HCT116 (cell line): ENCODE measurements around the gene BOLL. TPM values are rescaled to one million over a fixed set of nuclear protein-coding genes. Genes with fewer than 3 reads are reported as not detected.
"Not testable (repeated sequence)": the region's sequence is repeated elsewhere in the genome, so short reads cannot be mapped to it uniquely, and the experiment has no call there.

Experiments
- ATAC-seq: fragments of 200-7000 bp; cut with Tn5 transposase; 2 replicates; pipeline ENCODE4 v1.9.1; 2020; ENCODE audit warnings: mild to moderate bottlenecking, moderate library complexity
- BruUV-seq: library from RNA; stranded (reverse); fragments of 400-500 nt; replicated peaks from 2 replicates; lab custom pipeline; 2021; lab: Mats Ljungman, UMichigan
- CTCF ChIA-PET: fragments of 300-600 bp; sonication (Branson Sonifier 250); formaldehyde crosslinking; loops from one replicate; lab custom pipeline; 2021; ENCODE audit warnings: antibody characterized with exemption; lab: Charles Lee
- POLR2A ChIA-PET: fragments of 300-600, 350-600 bp; sonication (Branson Sonifier 250); formaldehyde crosslinking; loops from one replicate; lab custom pipeline; 2021; ENCODE audit warnings: antibody characterized with exemption; lab: Charles Lee
- RAD21 ChIA-PET, 2 experiments: fragments of 300-600 bp; sonication (Branson Sonifier 250); formaldehyde crosslinking; loops; one replicate each; lab custom pipeline; 2023; ENCODE audit warnings: low total read pairs in 2 of 2; ENCODE audit not compliant: uncharacterized antibody in 2 of 2, unreplicated experiment in 2 of 2, low non-redundant PET in 1 of 2; lab: Charles Lee
- DNase-seq: peaks from one replicate; pipeline ENCODE4 v3.0.0-alpha.2; 2010; ENCODE audit warnings: low read depth, low spot score
- H2AFZ ChIP-seq: fragments of 200-600 bp; shearing (Covaris generic), sonication (generic); 2 replicates; pipeline ENCODE4 v1.6.1; 2017; ENCODE audit warnings: low read depth, mixed run types, mixed read lengths, antibody characterized with exemption, low read length; ENCODE audit not compliant: poor library complexity, severe bottlenecking
- H3K27ac ChIP-seq: 2 replicates; pipeline ENCODE4 v1.5.1; 2012; ENCODE audit warnings: low read depth, low read length
- H3K27me3 ChIP-seq: fragments of 200-600 bp; sonication (generic); 2 replicates; pipeline ENCODE4 v1.6.1; 2016; ENCODE audit warnings: mixed run types, low read length, mixed read lengths; ENCODE audit not compliant: insufficient read depth
- H3K36me3 ChIP-seq, 2 experiments: fragments of 200-500 bp in 1 of 2; fragments of 200-600 bp in 1 of 2; sonication (Bioruptor generic) in 1 of 2; sonication (generic) in 1 of 2; 2 replicates each; pipeline versions ENCODE4 v1.5.1 to v1.6.1; 2014 to 2016; ENCODE audit warnings: low read length in 2 of 2, inconsistent platforms in 1 of 2, mixed read lengths in 1 of 2, mixed run types in 1 of 2; ENCODE audit not compliant: insufficient read depth in 2 of 2, control insufficient read depth in 1 of 2
- H3K4me1 ChIP-seq, 2 experiments: fragments of 200-600 bp in 1 of 2; sonication (generic) in 1 of 2; 2 replicates each; pipeline versions ENCODE4 v1.5.1 to v1.6.1; 2012 to 2017; ENCODE audit warnings: low read length in 2 of 2, inconsistent platforms in 1 of 2, mild to moderate bottlenecking in 1 of 2, mixed read lengths in 1 of 2, mixed run types in 1 of 2, moderate library complexity in 1 of 2; ENCODE audit not compliant: insufficient read depth in 2 of 2, control insufficient read depth in 1 of 2
- H3K4me2 ChIP-seq: fragments of 200-600 bp; sonication (generic); 2 replicates; pipeline ENCODE4 v1.6.1; 2017; ENCODE audit warnings: mixed run types, low read length, mixed read lengths
- H3K4me3 ChIP-seq, 2 experiments: fragments of 200-600 bp in 1 of 2; sonication (generic) in 1 of 2; replicated peaks in 1 of 2; 2 replicates each; pipeline ENCODE4 v1.5.1; 2011 to 2016; ENCODE audit warnings: low read length in 2 of 2, control low read depth in 1 of 2, low read depth in 1 of 2, mild to moderate bottlenecking in 1 of 2, mixed read lengths in 1 of 2, mixed run types in 1 of 2
- H3K79me2 ChIP-seq: fragments of 200-600 bp; sonication (generic); 2 replicates; pipeline ENCODE4 v1.6.1; 2017; ENCODE audit warnings: mild to moderate bottlenecking, mixed run types, low read length, moderate library complexity, mixed read lengths; ENCODE audit not compliant: insufficient read depth
- H3K9ac ChIP-seq: fragments of 200-600 bp; sonication (generic); 2 replicates; pipeline ENCODE4 v1.6.1; 2016; ENCODE audit warnings: low read length, mixed read lengths
- H3K9me2 ChIP-seq: fragments of 200-600 bp; sonication (generic), shearing (Covaris generic); 2 replicates; pipeline ENCODE4 v1.6.1; 2017; ENCODE audit warnings: mixed run types, mild to moderate bottlenecking, moderate library complexity; ENCODE audit not compliant: insufficient read depth
- H3K9me3 ChIP-seq, 2 experiments: fragments of 200-500 bp in 1 of 2; fragments of 200-600 bp in 1 of 2; sonication (Bioruptor generic) in 1 of 2; sonication (generic) in 1 of 2; 2 replicates each; pipeline ENCODE4 v1.6.1; 2014 to 2017; ENCODE audit warnings: low read length in 2 of 2, mixed read lengths in 2 of 2, inconsistent platforms in 1 of 2, low read depth in 1 of 2, mild to moderate bottlenecking in 1 of 2, mixed run types in 1 of 2, moderate library complexity in 1 of 2; ENCODE audit not compliant: control insufficient read depth in 1 of 2, insufficient read depth in 1 of 2
- H4K20me1 ChIP-seq: fragments of 200-600 bp; sonication (generic), shearing (Covaris generic); 2 replicates; pipeline ENCODE4 v1.6.1; 2017; ENCODE audit warnings: mixed run types, mild to moderate bottlenecking, moderate library complexity; ENCODE audit not compliant: insufficient read depth
- CBX3 ChIP-seq: IDR thresholded peaks from 2 replicates; pipeline ENCODE4 v1.6.1; 2012; ENCODE audit warnings: low read depth
- CEBPB ChIP-seq: IDR thresholded peaks from 2 replicates; pipeline ENCODE4 v1.6.1; 2012; ENCODE audit warnings: low read depth
- EGR1 ChIP-seq: IDR thresholded peaks from 2 replicates; pipeline ENCODE4 v1.6.1; 2012; ENCODE audit warnings: low read depth
- ELF1 ChIP-seq: IDR thresholded peaks from 2 replicates; pipeline ENCODE4 v1.6.1; 2012; ENCODE audit warnings: low read depth, borderline replicate concordance
- EZH2 ChIP-seq: fragments of 200-600 bp; sonication (generic); IDR thresholded peaks from 2 replicates; pipeline ENCODE4 v1.6.1; 2017; ENCODE audit warnings: antibody characterized with exemption, mixed run types
- EZH2phosphoT487 ChIP-seq: fragments of 200-600 bp; IDR thresholded peaks from 2 replicates; pipeline ENCODE4 v1.6.1; 2018; ENCODE audit warnings: antibody characterized with exemption, borderline replicate concordance
- JUND ChIP-seq: IDR thresholded peaks from 2 replicates; pipeline ENCODE4 v1.6.1; 2012
- POLR2A ChIP-seq: IDR thresholded peaks from 2 replicates; pipeline ENCODE4 v1.7.0; 2011; ENCODE audit warnings: borderline replicate concordance; ENCODE audit not compliant: insufficient read depth, insufficient read length; ENCODE audit errors: extremely low read depth
- POLR2AphosphoS5 ChIP-seq: IDR thresholded peaks from 2 replicates; pipeline ENCODE4 v1.6.1; 2011; ENCODE audit warnings: mild to moderate bottlenecking, low read depth, low read length, moderate library complexity
- RAD21 ChIP-seq: IDR thresholded peaks from 2 replicates; pipeline ENCODE4 v1.6.1; 2012; ENCODE audit warnings: low read depth, mild to moderate bottlenecking
- SIN3A ChIP-seq: IDR thresholded peaks from 2 replicates; pipeline ENCODE4 v1.6.1; 2012; ENCODE audit warnings: low read depth
- SP1 ChIP-seq: IDR thresholded peaks from 2 replicates; pipeline ENCODE4 v1.6.1; 2012; ENCODE audit warnings: low read depth
- SRF ChIP-seq: IDR thresholded peaks from 2 replicates; pipeline ENCODE4 v1.6.1; 2012; ENCODE audit warnings: low read depth
- TCF7L2 ChIP-seq: IDR thresholded peaks from 2 replicates; pipeline ENCODE4 v1.7.0; 2011; ENCODE audit warnings: borderline replicate concordance, inconsistent platforms; ENCODE audit not compliant: insufficient read depth, insufficient read length; ENCODE audit errors: extremely low read depth
- ZFX ChIP-seq: fragments of 450-650 bp; IDR thresholded peaks from 2 replicates; pipeline ENCODE4 v1.6.1; 2017
- ZNF274 ChIP-seq: fragments of 200-500 bp; sonication (Bioruptor generic); IDR thresholded peaks from 2 replicates; pipeline ENCODE4 v1.6.1; 2014; ENCODE audit warnings: mild to moderate bottlenecking, low read depth, low read length, inconsistent platforms
- intact Hi-C: fragments of 100-400 bp; cut with micrococcal nuclease; formaldehyde crosslinking; loops from 2 replicates; pipeline ENCODE4 v1.10.0; 2022
- total RNA-seq: library from RNA; stranded (reverse); gene quantifications from one replicate; pipeline ENCODE4 v1.2.1, GENCODE V29; 2021; ENCODE audit not compliant: unreplicated experiment
- TF ChIP-seq, protein P1 (sequence below), 3 experiments: fragments of 200-600 bp in 1 of 3; sonication (generic) in 1 of 3; IDR thresholded peaks in 2 of 3; conservative IDR thresholded peaks in 1 of 3; 2 replicates each; pipeline ENCODE4 v1.5.1; 2012 to 2017; ENCODE audit warnings: low read depth in 2 of 3, low read length in 2 of 3, antibody characterized with exemption in 1 of 3, borderline replicate concordance in 1 of 3, control low read depth in 1 of 3, mild to moderate bottlenecking in 1 of 3, mixed read lengths in 1 of 3, mixed run types in 1 of 3, moderate library complexity in 1 of 3; ENCODE audit not compliant: insufficient read depth in 1 of 3
- TF ChIP-seq, protein P2 (sequence below): IDR thresholded peaks from 2 replicates; pipeline ENCODE4 v1.6.1; 2012; ENCODE audit warnings: low read depth

BOLL gene
- total RNA-seq, 1 experiment from 2014 or later = not detected

DNA sequence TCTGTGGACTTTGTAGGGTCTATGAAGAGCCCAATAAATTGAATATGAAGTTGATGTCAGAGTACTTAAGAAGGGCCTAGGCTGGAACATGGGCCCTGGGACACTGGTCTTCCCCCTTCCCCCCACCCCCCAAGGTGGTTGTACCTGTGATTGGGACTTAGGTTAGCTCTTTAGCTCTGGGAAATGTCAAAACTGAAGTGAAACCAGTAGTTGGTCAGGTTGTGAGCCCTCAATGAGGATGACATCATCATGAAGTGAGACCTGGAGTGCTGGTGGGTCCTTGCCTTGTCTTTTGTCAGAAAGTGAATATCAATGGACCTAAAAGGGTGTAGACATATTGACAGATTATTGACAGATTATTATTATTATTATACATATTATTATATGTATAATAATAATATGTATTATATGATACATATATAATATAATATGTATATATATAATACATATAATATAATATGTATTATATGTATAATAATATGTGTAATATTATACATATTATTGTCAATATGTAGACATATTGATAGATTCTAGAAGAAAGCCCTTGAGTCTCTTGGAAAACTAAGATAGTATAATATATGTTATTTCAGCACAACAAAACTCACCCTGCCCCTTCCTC, 74.6 kb downstream of the BOLL start:
- no peak overlapping the region for H3K9ac ChIP-seq
- no peak overlapping the region for H3K4me3 ChIP-seq
- no peaks in the 10 kb centered on the region for H3K9me3 ChIP-seq
- TF ChIP-seq SP1 (no peak), POLR2AphosphoS5 (no peak), SIN3A (no peak), JUND (no peak), ELF1 (no peak), CBX3 (no peak), SRF (no peak), ZNF274 (no peak), EZH2phosphoT487 (no peak), POLR2A (no peak), TCF7L2 (no peak), EGR1 (no peak), RAD21 (no peak), EZH2 (no peak), CEBPB (no peak), ZFX (no peak)
- TF ChIP-seq, protein P1, sequence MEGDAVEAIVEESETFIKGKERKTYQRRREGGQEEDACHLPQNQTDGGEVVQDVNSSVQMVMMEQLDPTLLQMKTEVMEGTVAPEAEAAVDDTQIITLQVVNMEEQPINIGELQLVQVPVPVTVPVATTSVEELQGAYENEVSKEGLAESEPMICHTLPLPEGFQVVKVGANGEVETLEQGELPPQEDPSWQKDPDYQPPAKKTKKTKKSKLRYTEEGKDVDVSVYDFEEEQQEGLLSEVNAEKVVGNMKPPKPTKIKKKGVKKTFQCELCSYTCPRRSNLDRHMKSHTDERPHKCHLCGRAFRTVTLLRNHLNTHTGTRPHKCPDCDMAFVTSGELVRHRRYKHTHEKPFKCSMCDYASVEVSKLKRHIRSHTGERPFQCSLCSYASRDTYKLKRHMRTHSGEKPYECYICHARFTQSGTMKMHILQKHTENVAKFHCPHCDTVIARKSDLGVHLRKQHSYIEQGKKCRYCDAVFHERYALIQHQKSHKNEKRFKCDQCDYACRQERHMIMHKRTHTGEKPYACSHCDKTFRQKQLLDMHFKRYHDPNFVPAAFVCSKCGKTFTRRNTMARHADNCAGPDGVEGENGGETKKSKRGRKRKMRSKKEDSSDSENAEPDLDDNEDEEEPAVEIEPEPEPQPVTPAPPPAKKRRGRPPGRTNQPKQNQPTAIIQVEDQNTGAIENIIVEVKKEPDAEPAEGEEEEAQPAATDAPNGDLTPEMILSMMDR (IDR thresholded peaks at IDR 0.05 in 2 of 3, conservative IDR thresholded peaks at IDR 0.05 in 1 of 3; ENCODE audit: borderline replicate concordance in 1 of 3, insufficient read depth in 1 of 3, low read depth in 2 of 3, low read length in 2 of 3) = no peak
- TF ChIP-seq, protein P2, sequence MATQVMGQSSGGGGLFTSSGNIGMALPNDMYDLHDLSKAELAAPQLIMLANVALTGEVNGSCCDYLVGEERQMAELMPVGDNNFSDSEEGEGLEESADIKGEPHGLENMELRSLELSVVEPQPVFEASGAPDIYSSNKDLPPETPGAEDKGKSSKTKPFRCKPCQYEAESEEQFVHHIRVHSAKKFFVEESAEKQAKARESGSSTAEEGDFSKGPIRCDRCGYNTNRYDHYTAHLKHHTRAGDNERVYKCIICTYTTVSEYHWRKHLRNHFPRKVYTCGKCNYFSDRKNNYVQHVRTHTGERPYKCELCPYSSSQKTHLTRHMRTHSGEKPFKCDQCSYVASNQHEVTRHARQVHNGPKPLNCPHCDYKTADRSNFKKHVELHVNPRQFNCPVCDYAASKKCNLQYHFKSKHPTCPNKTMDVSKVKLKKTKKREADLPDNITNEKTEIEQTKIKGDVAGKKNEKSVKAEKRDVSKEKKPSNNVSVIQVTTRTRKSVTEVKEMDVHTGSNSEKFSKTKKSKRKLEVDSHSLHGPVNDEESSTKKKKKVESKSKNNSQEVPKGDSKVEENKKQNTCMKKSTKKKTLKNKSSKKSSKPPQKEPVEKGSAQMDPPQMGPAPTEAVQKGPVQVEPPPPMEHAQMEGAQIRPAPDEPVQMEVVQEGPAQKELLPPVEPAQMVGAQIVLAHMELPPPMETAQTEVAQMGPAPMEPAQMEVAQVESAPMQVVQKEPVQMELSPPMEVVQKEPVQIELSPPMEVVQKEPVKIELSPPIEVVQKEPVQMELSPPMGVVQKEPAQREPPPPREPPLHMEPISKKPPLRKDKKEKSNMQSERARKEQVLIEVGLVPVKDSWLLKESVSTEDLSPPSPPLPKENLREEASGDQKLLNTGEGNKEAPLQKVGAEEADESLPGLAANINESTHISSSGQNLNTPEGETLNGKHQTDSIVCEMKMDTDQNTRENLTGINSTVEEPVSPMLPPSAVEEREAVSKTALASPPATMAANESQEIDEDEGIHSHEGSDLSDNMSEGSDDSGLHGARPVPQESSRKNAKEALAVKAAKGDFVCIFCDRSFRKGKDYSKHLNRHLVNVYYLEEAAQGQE = no peak
- intact Hi-C loops = no loop called here
- POLR2A ChIA-PET = no interaction called here
- BruUV-seq = no TSS peak
- RAD21 ChIA-PET = no interaction called here
- no peak overlapping the region for H2AFZ ChIP-seq
- H3K36me3 ChIP-seq = peaks cover 0 to 12% of the 10 kb centered on the region in 2 experiments; a peak in 1 of 4 replicates
- H3K79me2 ChIP-seq = peaks cover 60% of the 10 kb centered on the region
- H3K4me2 ChIP-seq = no peak overlapping the region
- H3K27ac ChIP-seq = no peak overlapping the region
- peaks cover 14% of the 10 kb centered on the region; the same call in 1 of the 2 replicates for H4K20me1 ChIP-seq
- DNase-seq (no peak), ATAC-seq (no peak)
- H3K4me1 ChIP-seq = peaks cover 6 to 15% of the 10 kb centered on the region in 2 experiments; a peak in 3 of 4 replicates
- H3K9me2 ChIP-seq = no peaks in the 10 kb centered on the region
- H3K27me3 ChIP-seq = no peaks in the 10 kb centered on the region
- CTCF ChIA-PET = no interaction called here

DNA sequence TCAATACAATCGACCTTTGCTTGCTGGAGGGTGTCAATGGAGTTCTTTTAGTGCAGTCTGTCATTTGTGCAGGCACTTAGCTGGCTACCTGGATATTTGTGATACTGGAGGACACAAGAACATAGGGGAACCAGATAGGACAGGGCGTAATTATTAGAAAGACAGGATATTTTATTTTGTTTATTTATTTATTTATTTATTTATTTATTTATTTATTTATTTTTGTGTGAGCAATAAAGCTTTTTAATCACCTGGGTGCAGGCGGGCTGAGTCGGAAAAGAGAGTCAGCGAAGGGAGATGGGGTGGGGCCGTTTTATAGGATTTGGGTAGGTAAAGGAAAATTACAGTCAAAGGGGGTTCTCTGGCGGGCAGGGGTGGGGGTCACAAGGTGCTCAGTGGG, 76.0 kb downstream of the BOLL start:
- H2AFZ ChIP-seq, H3K4me3 ChIP-seq, BruUV-seq, H3K27me3 ChIP-seq, DNase-seq, H3K27ac ChIP-seq, POLR2A ChIA-PET, H3K9ac ChIP-seq, H3K9me2 ChIP-seq, H3K9me3 ChIP-seq, H3K4me2 ChIP-seq, ATAC-seq, RAD21 ChIA-PET, CTCF ChIA-PET: not testable (repeated sequence)
- intact Hi-C loops = loop anchor here (10.0 kb wide), 2 partner anchors 204 to 586 kb away; partner anchors contain the start of gene HSPE1
- Histone ChIP-seq H3K4me1 (peaks cover 11 to 19% of the 10 kb centered on the region in 2 experiments; a peak in 3 of 4 replicates), H3K36me3 (peaks cover 0 to 12% of the 10 kb centered on the region in 2 experiments; a peak in 1 of 4 replicates), H3K79me2 (peaks cover 63% of the 10 kb centered on the region), H4K20me1 (peaks cover 14% of the 10 kb centered on the region; the same call in 1 of the 2 replicates)
